MM.1S (cell line): ENCODE measurements around the gene TAS2R20.

Experiments used
- EZH2 ChIP-seq: fragments of 300-600 bp; sonication (generic); optimal IDR thresholded peaks from 2 replicates; pipeline ENCODE3; 2017; ENCODE audit warnings: low read depth, mild to moderate bottlenecking, antibody characterized with exemption, low read length, mixed read lengths
- TF ChIP-seq, protein P1 (sequence below): fragments of 300-600 bp; sonication (generic); IDR thresholded peaks from 2 replicates; pipeline ENCODE4 v1.5.1; 2016; ENCODE audit warnings: antibody characterized with exemption, low read length, mixed read lengths

DNA sequence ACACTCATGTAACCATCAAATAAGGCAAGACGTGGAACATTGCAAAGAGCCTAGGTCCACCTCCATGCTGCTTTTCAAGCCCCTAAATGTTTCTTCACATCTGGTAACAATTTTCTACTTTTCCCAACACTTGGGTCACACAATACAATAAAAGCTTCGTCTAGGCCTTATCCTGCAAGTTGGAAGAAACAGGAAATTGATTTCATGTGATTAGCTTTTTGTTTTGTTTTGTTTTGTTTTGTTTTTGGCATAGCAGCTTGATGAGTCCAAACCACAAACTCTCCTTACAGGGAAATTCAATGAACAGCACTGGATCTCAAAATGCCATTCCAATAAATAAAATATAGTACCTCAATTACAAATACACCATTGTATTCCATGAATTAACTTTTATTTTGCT is 30.7 kb downstream of the TAS2R20 start:
- no peak for TF ChIP-seq EZH2
- TF ChIP-seq, protein P1, sequence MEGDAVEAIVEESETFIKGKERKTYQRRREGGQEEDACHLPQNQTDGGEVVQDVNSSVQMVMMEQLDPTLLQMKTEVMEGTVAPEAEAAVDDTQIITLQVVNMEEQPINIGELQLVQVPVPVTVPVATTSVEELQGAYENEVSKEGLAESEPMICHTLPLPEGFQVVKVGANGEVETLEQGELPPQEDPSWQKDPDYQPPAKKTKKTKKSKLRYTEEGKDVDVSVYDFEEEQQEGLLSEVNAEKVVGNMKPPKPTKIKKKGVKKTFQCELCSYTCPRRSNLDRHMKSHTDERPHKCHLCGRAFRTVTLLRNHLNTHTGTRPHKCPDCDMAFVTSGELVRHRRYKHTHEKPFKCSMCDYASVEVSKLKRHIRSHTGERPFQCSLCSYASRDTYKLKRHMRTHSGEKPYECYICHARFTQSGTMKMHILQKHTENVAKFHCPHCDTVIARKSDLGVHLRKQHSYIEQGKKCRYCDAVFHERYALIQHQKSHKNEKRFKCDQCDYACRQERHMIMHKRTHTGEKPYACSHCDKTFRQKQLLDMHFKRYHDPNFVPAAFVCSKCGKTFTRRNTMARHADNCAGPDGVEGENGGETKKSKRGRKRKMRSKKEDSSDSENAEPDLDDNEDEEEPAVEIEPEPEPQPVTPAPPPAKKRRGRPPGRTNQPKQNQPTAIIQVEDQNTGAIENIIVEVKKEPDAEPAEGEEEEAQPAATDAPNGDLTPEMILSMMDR: no peak
